Trophoblast cell (in vitro differentiated cells and primary cell): ENCODE measurements around the gene BCO1.
A peak's percentile ranks its signal among the peaks of the same experiment; 100 is the strongest.

Experiments
- DNase-seq, 2 donors: peaks; one replicate each; pipeline ENCODE4 v3.0.0-alpha.2; 2016
- H2AFZ ChIP-seq: 2 replicates; pipeline ENCODE4 v1.6.1; 2013; ENCODE audit warnings: low read length, moderate library complexity, mild to moderate bottlenecking; ENCODE audit not compliant: insufficient read depth, poor library complexity
- H2AK5ac ChIP-seq: 2 replicates; pipeline ENCODE4 v1.6.1; 2013; ENCODE audit warnings: mild to moderate bottlenecking, low read length
- H2BK120ac ChIP-seq: 2 replicates; pipeline ENCODE4 v1.6.1; 2013; ENCODE audit warnings: low read length, mild to moderate bottlenecking, moderate library complexity; ENCODE audit not compliant: insufficient read depth, poor library complexity
- H2BK12ac ChIP-seq: 2 replicates; pipeline ENCODE4 v1.6.1; 2013; ENCODE audit warnings: mild to moderate bottlenecking, low read length, moderate library complexity
- H2BK5ac ChIP-seq: 2 replicates; pipeline ENCODE4 v1.6.1; 2013; ENCODE audit warnings: low read length, low read depth, moderate library complexity, mild to moderate bottlenecking; ENCODE audit not compliant: poor library complexity
- H3K14ac ChIP-seq: 2 replicates; pipeline ENCODE4 v1.6.1; 2013; ENCODE audit warnings: mild to moderate bottlenecking, low read length
- H3K18ac ChIP-seq: 2 replicates; pipeline ENCODE4 v1.6.1; 2013; ENCODE audit warnings: mild to moderate bottlenecking, low read length
- H3K23ac ChIP-seq: 2 replicates; pipeline ENCODE4 v1.6.1; 2013; ENCODE audit warnings: low read length
- H3K27ac ChIP-seq: 2 replicates; pipeline ENCODE4 v1.5.1; 2013; ENCODE audit warnings: low read depth, mild to moderate bottlenecking, inconsistent platforms, low read length, moderate library complexity
- H3K27me3 ChIP-seq: 2 replicates; pipeline ENCODE4 v1.6.1; 2013; ENCODE audit warnings: inconsistent platforms, mild to moderate bottlenecking, low read length, moderate library complexity; ENCODE audit not compliant: insufficient read depth
- H3K36me3 ChIP-seq, 2 experiments: 1 replicate in 1 of 2; 2 replicates in 1 of 2; pipeline ENCODE4 v1.6.1; 2013; ENCODE audit warnings: low read length in 2 of 2, mild to moderate bottlenecking in 2 of 2, moderate library complexity in 1 of 2; ENCODE audit not compliant: insufficient read depth in 2 of 2, control insufficient read depth in 1 of 2
- H3K4ac ChIP-seq: 2 replicates; pipeline ENCODE4 v1.6.1; 2013; ENCODE audit warnings: low read depth, mild to moderate bottlenecking, low read length, moderate library complexity
- H3K4me1 ChIP-seq, 2 experiments: 1 replicate in 1 of 2; 2 replicates in 1 of 2; pipeline ENCODE4 v1.6.1; 2013; ENCODE audit warnings: low read length in 2 of 2, mild to moderate bottlenecking in 2 of 2, moderate library complexity in 1 of 2; ENCODE audit not compliant: insufficient read depth in 2 of 2, control insufficient read depth in 1 of 2
- H3K4me2 ChIP-seq: 2 replicates; pipeline ENCODE4 v1.6.1; 2013; ENCODE audit warnings: inconsistent platforms, mild to moderate bottlenecking, low read length, moderate library complexity
- H3K4me3 ChIP-seq: 2 replicates; pipeline ENCODE4 v1.5.1; 2013; ENCODE audit warnings: mild to moderate bottlenecking, low read depth, low read length, inconsistent platforms
- H3K79me1 ChIP-seq: one replicate; pipeline ENCODE4 v1.6.1; 2013; ENCODE audit warnings: low read length
- H3K79me2 ChIP-seq: 2 replicates; pipeline ENCODE4 v1.6.1; 2013; ENCODE audit warnings: low read length, mild to moderate bottlenecking; ENCODE audit not compliant: control insufficient read depth, insufficient read depth, poor library complexity
- H3K9ac ChIP-seq: 2 replicates; pipeline ENCODE4 v1.6.1; 2013; ENCODE audit warnings: mild to moderate bottlenecking, low read length
- H3K9me3 ChIP-seq: 2 replicates; pipeline ENCODE4 v1.6.1; 2013; ENCODE audit warnings: low read depth, mild to moderate bottlenecking, control low read depth, inconsistent platforms, low read length; ENCODE audit not compliant: insufficient read depth
- H4K12ac ChIP-seq: 2 replicates; pipeline ENCODE4 v1.6.1; 2013; ENCODE audit warnings: low read depth, mild to moderate bottlenecking, low read length, moderate library complexity
- H4K8ac ChIP-seq: 2 replicates; pipeline ENCODE4 v1.6.1; 2013; ENCODE audit warnings: low read depth, mild to moderate bottlenecking, low read length, moderate library complexity
- H4K91ac ChIP-seq: one replicate; pipeline ENCODE4 v1.6.1; 2013; ENCODE audit warnings: low read depth, mild to moderate bottlenecking, low read length, moderate library complexity
- WGBS: extraction: QIAGEN DNeasy Blood & Tissue Kit; methylation state at CpG from one replicate; pipeline ENCODE4 v1.1.7; 2013; ENCODE audit warnings: missing lambda C conversion rate; ENCODE audit not compliant: insufficient read length, insufficient coverage; ENCODE audit errors: extremely low coverage; 5-methylcytosine and 5-hydroxymethylcytosine counted together

The BCO1 gene

DNA sequence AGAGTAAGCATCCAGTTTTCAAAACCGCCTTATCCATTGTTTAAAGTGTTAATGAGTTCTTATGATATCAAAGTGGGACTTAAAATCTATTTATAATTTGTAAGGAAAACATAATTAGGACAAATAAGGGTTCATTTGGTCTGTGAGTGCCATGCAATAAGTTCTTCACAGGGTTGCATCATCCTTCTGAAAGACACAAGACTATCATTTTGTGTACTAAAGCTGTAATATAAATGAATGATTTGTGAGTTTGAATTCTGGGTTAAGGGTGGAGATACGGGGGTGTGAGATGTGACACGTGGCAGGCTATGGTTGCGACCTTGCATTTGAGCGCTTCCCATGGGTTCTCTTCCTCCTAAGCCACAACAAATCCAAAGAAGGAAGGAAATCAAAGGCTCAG is 83.0 kb downstream of the BCO1 start:
- no peaks in the 10 kb centered on the region for H3K9me3 ChIP-seq
- H4K12ac ChIP-seq, result no peak overlapping the region
- no peak overlapping the region for H3K9ac ChIP-seq
- H2AFZ ChIP-seq, result no peak overlapping the region
- H2BK5ac ChIP-seq, result no peak overlapping the region
- peaks cover 0 to 3% of the 10 kb centered on the region in 2 experiments for H3K36me3 ChIP-seq
- no peak overlapping the region for H2BK120ac ChIP-seq
- H3K23ac ChIP-seq, result no peak overlapping the region
- H3K79me2 ChIP-seq, result peaks cover 1% of the 10 kb centered on the region
- H3K4me3 ChIP-seq, result no peak overlapping the region
- no peaks in the 10 kb centered on the region for H3K79me1 ChIP-seq
- no peak overlapping the region for H2BK12ac ChIP-seq
- H3K27me3 ChIP-seq, result no peaks in the 10 kb centered on the region
- no peak overlapping the region for H2AK5ac ChIP-seq
- no peak overlapping the region for H3K4me2 ChIP-seq
- peaks cover 0 to 7% of the 10 kb centered on the region in 2 experiments for H3K4me1 ChIP-seq
- no peak overlapping the region for H3K27ac ChIP-seq
- no peak overlapping the region for H4K8ac ChIP-seq
- no peak overlapping the region for H3K18ac ChIP-seq
- no peak overlapping the region for H3K14ac ChIP-seq
- H4K91ac ChIP-seq, result no peak overlapping the region
- peak overlapping the region; percentile 70 for H3K4ac ChIP-seq
- DNase-seq, result no peak
- WGBS, result 100% methylated on average over 2 of the region's 5 CpGs

DNA sequence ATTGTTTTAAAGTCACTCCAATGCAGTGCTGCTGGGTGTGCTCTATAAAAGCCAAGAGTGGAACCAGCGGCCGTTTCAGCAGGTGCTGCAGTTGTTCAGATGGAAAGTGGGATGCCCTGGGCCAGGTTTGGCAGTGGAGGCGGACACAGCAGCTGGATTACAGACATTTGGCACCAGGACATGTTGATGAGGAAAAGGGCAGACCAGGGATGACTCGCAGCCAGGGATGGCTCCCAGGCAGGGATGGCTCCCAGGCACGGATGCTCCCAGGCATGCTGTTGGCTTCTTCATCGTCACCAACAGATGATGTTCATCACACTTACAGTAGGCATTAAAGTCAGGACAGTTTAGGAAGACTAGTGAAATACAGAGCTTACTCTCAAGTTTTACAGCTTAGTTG is 86.3 kb downstream of the BCO1 start:
- WGBS, result no CpG with 5 or more reads among the region's 6 CpGs
- H2BK12ac ChIP-seq, result no peak overlapping the region
- H3K27ac ChIP-seq, result no peak overlapping the region

DNA sequence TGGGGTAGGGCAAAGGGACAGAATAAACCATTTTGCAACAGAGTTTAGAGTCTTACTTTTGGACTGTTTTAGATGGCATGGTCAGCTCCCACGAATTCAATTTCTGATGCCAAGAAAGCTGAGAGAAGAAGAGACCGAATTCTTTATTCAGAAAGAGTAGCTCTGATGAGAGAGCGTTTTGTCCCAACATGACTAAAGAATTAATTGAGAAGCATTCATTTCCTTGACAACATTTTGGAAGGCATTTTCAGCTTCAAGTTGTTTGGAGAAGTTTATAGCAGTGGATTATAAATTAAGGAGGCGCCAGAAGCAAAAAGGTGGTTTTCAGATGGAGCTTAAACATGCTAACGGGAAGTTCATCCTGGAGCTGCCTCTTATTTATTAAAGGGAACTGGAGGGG is 88.5 kb downstream of the BCO1 start:
- Histone ChIP-seq H2AFZ (no peak overlapping the region), H4K8ac (no peak overlapping the region), H2BK120ac (no peak overlapping the region), H2AK5ac (no peak overlapping the region), H4K91ac (no peak overlapping the region), H3K4me2 (no peak overlapping the region), H2BK12ac (no peak overlapping the region), H3K4ac (no peak overlapping the region), H3K36me3 (peaks cover 0 to 3% of the 10 kb centered on the region in 2 experiments), H3K27me3 (no peaks in the 10 kb centered on the region), H3K79me2 (peaks cover 1% of the 10 kb centered on the region), H3K4me1 (no peaks in the 10 kb centered on the region), H3K27ac (no peak overlapping the region), H3K23ac (no peak overlapping the region), H3K14ac (no peak overlapping the region), H3K4me3 (no peak overlapping the region), H3K18ac (no peak overlapping the region), H3K9ac (no peak overlapping the region), H3K79me1 (no peaks in the 10 kb centered on the region), H2BK5ac (no peak overlapping the region), H4K12ac (no peak overlapping the region), H3K9me3 (no peaks in the 10 kb centered on the region)
- WGBS, result no CpG with 5 or more reads among the region's 5 CpGs
- no peak for DNase-seq

More for the DNA sequence above, 86.3 kb downstream of the BCO1 start:
- Histone ChIP-seq H3K27me3 (no peaks in the 10 kb centered on the region), H3K18ac (no peak overlapping the region), H3K36me3 (peaks cover 0 to 3% of the 10 kb centered on the region in 2 experiments), H4K8ac (no peak overlapping the region), H4K12ac (no peak overlapping the region), H3K4me1 (no peaks in the 10 kb centered on the region), H4K91ac (no peak overlapping the region), H3K9ac (no peak overlapping the region), H2AFZ (no peak overlapping the region), H3K79me1 (no peaks in the 10 kb centered on the region), H3K4ac (no peak overlapping the region), H3K79me2 (peaks cover 1% of the 10 kb centered on the region), H2BK120ac (no peak overlapping the region), H3K4me2 (no peak overlapping the region), H2BK5ac (no peak overlapping the region), H2AK5ac (no peak overlapping the region), H3K14ac (no peak overlapping the region), H3K9me3 (no peaks in the 10 kb centered on the region), H3K4me3 (no peak overlapping the region), H3K23ac (no peak overlapping the region)
- DNase-seq, result no peak

DNA sequence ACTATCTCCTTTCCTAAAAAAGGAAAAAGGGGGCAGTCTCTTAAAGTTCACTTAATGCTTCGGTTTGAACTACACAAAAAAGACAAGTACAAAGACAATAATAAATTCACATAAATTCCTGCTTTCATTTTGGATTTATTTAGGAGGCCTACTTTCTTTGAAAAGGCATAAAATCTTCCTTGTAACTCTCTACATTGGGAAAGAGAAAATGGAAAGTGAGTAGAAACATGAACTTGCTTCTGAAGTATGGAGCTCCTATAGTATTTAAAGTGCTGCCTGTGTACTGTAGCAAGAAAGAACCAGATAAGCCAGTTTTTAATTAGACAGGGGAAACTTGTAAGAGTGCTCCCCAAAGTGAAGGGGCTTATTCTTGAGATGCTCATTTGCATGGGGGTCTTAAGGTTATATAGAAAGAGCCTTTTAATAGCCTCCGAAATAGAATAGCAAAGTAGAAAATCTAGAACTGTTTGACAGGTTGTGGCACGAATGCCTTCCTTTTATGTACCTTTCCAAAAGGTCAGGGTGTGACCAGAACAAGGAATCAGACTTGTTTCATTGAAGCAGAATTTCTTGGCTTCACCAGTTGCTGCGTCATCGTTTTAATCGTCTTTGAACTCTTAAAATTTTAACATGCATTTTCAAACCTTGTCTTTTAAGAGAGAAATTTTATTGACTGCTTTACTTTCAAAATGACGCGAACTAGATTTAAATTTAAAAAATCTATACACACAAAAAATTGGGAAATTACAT is 89.1 kb downstream of the BCO1 start:
- no peak overlapping the region for H4K91ac ChIP-seq
- WGBS, result no CpG with 5 or more reads among the region's 8 CpGs
- no peak overlapping the region for H3K18ac ChIP-seq
- H3K23ac ChIP-seq, result no peak overlapping the region
- no peak overlapping the region for H3K9ac ChIP-seq
- no peak overlapping the region for H3K4ac ChIP-seq
- no peak overlapping the region for H2AK5ac ChIP-seq
- H4K8ac ChIP-seq, result no peak overlapping the region
- H2AFZ ChIP-seq, result no peak overlapping the region
- H3K4me2 ChIP-seq, result no peak overlapping the region
- peaks cover 0 to 3% of the 10 kb centered on the region in 2 experiments for H3K36me3 ChIP-seq
- H2BK12ac ChIP-seq, result no peak overlapping the region
- no peaks in the 10 kb centered on the region for H3K4me1 ChIP-seq
- peaks cover 1% of the 10 kb centered on the region for H3K79me2 ChIP-seq
- H3K27me3 ChIP-seq, result no peaks in the 10 kb centered on the region
- H3K14ac ChIP-seq, result no peak overlapping the region
- no peak overlapping the region for H3K4me3 ChIP-seq
- no peaks in the 10 kb centered on the region for H3K9me3 ChIP-seq
- H3K79me1 ChIP-seq, result no peaks in the 10 kb centered on the region
- H4K12ac ChIP-seq, result no peak overlapping the region
- H2BK5ac ChIP-seq, result no peak overlapping the region
- no peak overlapping the region for H3K27ac ChIP-seq
- no peak overlapping the region for H2BK120ac ChIP-seq
- DNase-seq, result no peak
